Fibroblast of peridontal ligament (primary cell): Measurements from ENCODE around the gene RNF44.
"Not testable (repeated sequence)": the region's sequence is repeated elsewhere in the genome, so short reads cannot be mapped to it uniquely, and the experiment has no call there.

Experiments used
- DNase-seq: peaks from one replicate; pipeline ENCODE4 v3.0.0-alpha.2; 2010; ENCODE audit errors: extremely low read depth

Gene RNF44

GRCh38 chr5:176519810-176520720, 17.1 kb downstream of the RNF44 start:
- no peak for DNase-seq

DNA sequence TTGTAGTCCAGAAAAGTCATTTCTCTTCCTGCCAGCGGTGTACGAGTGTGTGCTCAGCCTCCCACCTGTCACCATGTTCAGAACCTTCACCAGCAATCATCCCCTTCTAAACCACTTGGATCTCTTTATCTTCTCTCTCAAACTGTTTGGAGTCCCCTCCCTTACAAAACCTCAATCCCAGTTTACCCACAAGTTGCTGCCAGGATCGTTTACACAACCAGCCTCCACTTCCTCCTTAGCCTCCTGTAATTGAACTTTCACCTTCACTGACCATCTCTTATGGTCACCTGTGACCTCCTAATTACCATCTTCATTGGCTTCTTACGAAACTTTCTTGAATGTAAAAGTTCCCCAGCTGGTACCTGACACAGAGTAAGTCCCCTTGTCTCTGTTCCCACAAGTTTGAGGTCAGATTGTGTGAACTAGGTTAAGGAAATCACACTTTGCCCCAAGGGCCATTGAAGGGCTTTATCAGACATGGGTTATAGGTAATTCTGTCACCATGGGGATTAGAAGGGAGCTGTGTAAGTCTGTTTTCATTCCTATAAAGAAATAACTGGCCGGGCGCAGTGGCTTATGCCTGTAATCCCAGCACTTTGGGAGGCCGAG, 20.0 kb downstream of the RNF44 start:
- DNase-seq, result no peak

DNA sequence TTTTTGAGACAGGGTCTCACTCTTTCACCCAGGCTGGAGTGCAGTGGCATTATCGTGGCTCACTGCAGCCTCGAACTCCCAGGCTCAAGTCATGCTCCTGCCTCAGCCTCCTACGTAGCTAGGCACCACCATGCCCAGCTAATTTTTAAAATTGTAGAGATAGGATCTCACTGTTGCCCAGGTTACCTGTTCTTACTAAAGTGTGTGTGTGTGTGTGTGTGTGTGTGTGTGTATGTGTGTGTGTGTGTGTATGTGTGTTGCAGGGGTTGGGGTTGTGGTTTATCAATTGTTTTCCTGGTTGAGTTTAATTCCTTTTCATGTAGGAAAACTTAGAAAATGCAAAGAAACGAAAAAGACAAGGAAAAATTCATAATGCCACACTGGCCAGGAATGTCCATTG, 21.8 kb downstream of the RNF44 start:
- no peak for DNase-seq

DNA sequence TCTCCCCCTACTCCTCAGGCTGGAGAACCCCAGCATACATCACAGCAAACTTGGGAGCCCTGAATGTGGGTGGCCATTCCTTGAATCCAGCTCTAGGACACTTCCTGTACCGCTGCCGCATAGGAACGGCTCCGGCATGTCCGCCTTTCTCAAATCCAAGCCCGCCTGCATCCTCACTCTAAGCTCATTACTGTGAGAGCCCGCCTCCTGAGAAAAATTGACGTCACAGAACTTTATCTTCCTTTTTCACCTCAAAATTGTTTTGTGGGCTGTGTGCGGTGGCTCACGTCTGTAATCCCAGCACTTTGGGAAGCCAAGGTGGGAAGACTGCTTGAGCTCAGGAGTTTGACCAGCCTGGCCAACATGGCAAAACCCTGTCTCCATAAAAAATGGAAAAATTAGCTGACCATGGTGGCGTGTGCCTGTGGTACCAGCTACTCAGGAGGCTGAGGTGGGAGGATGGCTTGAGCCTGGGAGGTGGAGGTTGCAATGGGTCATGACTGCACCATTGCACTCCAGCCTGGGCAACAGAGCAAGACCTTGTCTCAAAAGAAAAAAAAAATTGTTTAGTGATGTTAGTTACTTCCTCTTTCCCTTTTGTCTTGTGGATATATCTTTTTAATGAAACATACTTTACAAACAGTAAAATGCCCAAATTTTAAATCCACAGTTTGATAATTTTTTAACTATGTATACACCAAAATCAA, 22.8 kb downstream of the RNF44 start:
- no peak for DNase-seq

- DNase-seq, result no peak
These were observed 23.4 kb downstream of the RNF44 start for GRCh38 chr5:176513788-176514187.

DNA sequence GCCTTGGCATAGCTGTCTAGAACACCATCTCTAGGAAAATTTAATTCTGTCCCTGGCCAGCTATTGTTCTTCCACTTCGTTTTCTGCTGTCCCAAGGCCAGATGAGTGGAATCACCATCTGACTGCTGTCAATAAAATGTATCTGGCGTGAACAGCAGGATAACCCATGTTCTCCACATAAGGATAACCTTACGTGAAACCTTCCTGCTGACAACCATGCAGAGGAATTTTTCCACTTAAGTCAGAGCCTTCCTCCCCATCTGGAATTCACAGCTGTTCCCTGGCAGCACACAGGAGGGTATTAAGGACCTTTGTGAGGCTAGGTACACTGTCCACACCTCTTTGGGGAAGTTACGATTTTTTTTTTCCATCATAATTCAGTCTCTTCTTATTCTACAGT, 28.6 kb downstream of the RNF44 start:
- no peak for DNase-seq

GRCh38 chr5:176507911-176508310, 29.3 kb downstream of the RNF44 start:
- no peak for DNase-seq

GRCh38 chr5:176503496-176503895, 33.7 kb downstream of the RNF44 start:
- no peak for DNase-seq

GRCh38 chr5:176501333-176501732, 35.9 kb downstream of the RNF44 start:
- DNase-seq, result peak; percentile 95

DNA sequence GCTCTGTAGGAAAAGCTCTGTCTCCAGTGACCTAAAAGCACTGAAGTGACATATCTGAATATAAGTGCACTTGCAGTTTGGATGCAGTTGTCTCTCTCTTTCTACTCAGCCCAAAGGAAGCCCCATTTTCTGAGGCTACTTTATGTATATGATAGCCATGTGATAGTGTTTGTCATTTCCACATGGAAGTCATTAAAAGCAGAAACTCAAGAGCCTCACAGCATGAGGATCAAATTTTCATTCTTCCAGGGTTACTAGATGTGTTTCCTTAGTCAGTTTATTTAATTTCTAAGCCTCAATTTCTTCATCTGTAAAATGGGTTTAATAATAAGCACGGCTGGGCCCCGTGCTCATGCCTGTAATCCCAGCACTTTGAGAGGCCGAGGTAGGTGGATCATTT, 36.7 kb downstream of the RNF44 start:
- DNase-seq, result peak; percentile 73

DNA sequence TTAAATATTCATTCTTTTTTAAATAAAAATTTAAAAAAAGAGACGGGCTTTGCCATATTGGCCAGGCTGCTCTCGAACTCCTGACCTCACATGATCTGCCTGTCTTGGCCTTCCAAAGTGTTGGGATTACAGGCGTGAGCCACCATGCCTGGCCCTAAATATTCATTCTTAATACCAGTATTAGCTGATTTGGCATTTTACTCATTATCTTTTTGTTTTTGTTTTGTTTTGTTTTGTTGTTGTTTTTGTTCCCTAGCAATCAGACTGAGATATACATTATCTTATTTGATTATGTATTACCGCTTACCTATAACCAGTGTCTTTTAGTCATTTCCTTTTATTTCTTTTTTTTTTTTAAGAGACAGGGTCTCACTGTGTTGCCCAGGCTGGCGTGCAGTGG, 37.9 kb downstream of the RNF44 start:
- DNase-seq, result no peak

- peak; percentile 18 for DNase-seq
These were observed 39.4 kb downstream of the RNF44 start for GRCh38 chr5:176497852-176498251.

DNA sequence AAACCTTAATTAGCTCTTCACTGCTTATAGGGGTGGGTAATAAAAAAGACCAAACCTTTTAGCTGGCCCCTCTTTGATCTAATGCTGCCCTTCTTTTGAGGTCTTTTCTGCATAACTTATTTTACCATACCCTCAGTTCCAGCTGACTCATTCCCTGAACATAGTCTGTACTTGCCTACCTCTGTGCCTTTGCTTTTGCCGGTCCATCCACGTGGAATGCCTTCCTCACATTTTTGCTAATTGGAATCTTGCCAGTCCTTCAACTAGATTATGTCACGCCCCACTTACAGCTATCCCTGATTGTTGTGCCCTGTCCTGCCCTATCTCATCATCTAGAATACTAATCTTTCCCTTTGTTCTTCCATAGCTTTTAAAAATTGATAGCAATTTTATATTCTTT, 44.8 kb downstream of the RNF44 start:
- DNase-seq, result no peak

- DNase-seq, result no peak
These were observed 45.3 kb downstream of the RNF44 start for GRCh38 chr5:176491901-176492300.

GRCh38 chr5:176491101-176491502, 46.1 kb downstream of the RNF44 start:
- DNase-seq, result no peak

DNA sequence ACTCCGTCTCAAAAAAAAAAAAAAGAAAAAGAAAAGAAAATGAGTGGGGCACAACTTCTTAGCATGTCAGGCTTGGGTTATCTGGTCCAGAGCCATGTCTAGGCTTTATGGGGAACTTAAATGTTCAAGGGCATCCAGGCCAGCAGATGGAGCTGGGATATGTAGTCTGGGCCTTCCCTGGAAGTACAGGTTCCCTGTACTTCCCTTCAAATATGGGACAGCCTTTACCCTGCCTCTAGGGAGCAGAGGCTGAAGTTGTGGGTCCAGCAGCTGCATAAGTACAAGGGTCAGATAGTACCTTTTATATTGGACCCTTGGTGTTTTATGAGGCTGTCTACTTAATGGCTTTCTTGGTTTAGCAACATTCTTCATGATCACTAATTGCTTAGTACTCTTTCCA, 46.9 kb downstream of the RNF44 start:
- no peak for DNase-seq

GRCh38 chr5:176489077-176489476, 48.1 kb downstream of the RNF44 start:
- DNase-seq, result no peak

GRCh38 chr5:176487160-176487559, 50.0 kb downstream of the RNF44 start:
- not testable (repeated sequence) for DNase-seq

- no peak for DNase-seq
These were observed 50.9 kb downstream of the RNF44 start for GRCh38 chr5:176486189-176486757.

DNA sequence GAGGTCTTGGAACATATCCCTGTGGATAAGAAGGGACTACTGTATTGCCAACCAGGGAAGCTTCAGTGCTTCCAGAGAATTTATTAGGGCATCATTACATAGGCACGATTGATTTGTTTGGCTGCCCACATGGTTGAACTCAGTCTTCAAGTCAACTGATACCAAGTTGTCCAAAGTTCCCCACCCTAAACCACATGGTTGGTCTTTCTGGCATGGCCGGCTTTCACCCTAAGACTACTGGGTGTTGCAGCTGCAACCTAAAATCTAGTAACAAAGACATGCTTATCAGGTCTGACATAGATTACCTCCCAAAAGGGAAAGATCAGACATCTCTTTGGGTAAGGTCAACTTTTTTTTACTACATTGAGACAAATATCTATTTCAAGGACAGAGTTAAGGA, 52.0 kb downstream of the RNF44 start:
- DNase-seq, result no peak

DNA sequence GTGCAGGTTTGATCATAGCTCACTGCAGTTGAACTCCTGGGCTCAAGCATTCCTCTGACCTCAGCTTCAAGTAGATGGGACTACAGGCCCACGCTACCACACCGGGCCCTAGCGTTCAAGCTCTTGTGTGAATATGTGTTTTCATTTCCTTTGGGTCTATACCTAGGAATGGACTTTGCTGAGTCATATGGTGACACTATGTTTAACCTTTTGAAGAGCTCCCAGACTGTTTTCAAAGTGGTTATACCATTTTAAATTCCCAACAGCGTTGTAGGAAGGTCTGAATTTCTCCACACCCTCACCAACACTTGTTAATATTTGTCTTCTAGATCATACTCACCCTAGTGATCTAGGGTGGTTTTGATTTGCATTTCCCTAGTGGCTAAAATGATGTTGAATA, 55.5 kb downstream of the RNF44 start:
- no peak for DNase-seq
